Mononuclear cell (primary cell): ENCODE results near the gene ZNF780A. TPM values are rescaled to one million over a fixed set of nuclear protein-coding genes. Genes with fewer than 3 reads are reported as not detected.
"Not testable (repeated sequence)": the region's sequence is repeated elsewhere in the genome, so short reads cannot be mapped to it uniquely, and the experiment has no call there.

Source experiments
- H3K27me3 ChIP-seq: 2 replicates; pipeline ENCODE4 v1.6.0; 2011; ENCODE audit warnings: low read length, control low read depth; ENCODE audit not compliant: insufficient read depth
- H3K4me1 ChIP-seq: 2 replicates; pipeline ENCODE4 v1.5.1; 2011; ENCODE audit warnings: mild to moderate bottlenecking, low read length, control low read depth; ENCODE audit not compliant: insufficient read depth
- H3K4me3 ChIP-seq: 2 replicates; pipeline ENCODE4 v1.5.1; 2011; ENCODE audit warnings: mild to moderate bottlenecking, low read length, moderate library complexity
- H3K9me3 ChIP-seq: 2 replicates; pipeline ENCODE4 v1.5.1; 2011; ENCODE audit warnings: low read depth, mild to moderate bottlenecking, control low read depth, low read length
- total RNA-seq: library from RNA; depleted of rRNA; stranded (reverse); fragments of >200 nt; gene quantifications from one replicate; pipeline ENCODE4 v1.2.3, GENCODE V29; 2012

The ZNF780A gene
- total RNA-seq, result 9.6 TPM

- Histone ChIP-seq H3K4me1 (peaks cover 11% of the 10 kb centered on the region), H3K9me3 (no peaks in the 10 kb centered on the region), H3K4me3 (peak within 1 kb of the TSS; percentile 66), H3K27me3 (no peaks in the 10 kb centered on the region)
Measured at GRCh38 chr19:40090241-40091204, at the start of gene ZNF780A. Gene ZNF780A, minus strand, starts transcription at chr19:40090943. Its CDS starts 6,190 bp downstream, at chr19:40084753.

GRCh38 chr19:40139533-40140287 lies 49.0 kb upstream of the ZNF780A start:
- H3K27me3 ChIP-seq, result no peaks in the 10 kb centered on the region
- H3K4me3 ChIP-seq, result no peak overlapping the region
- no peaks in the 10 kb centered on the region for H3K9me3 ChIP-seq

GRCh38 chr19:40136818-40137217 lies 46.1 kb upstream of the ZNF780A start:
- Histone ChIP-seq H3K4me3 (no peak overlapping the region), H3K27me3 (peaks cover 3% of the 10 kb centered on the region), H3K9me3 (no peaks in the 10 kb centered on the region), H3K4me1 (peaks cover 5% of the 10 kb centered on the region)

More at GRCh38 chr19:40139533-40140287, 49.0 kb upstream of the ZNF780A start:
- peaks cover 31% of the 10 kb centered on the region for H3K4me1 ChIP-seq

GRCh38 chr19:40134866-40135265 lies 44.1 kb upstream of the ZNF780A start:
- H3K4me1 ChIP-seq, result no peaks in the 10 kb centered on the region
- no peak overlapping the region for H3K4me3 ChIP-seq

GRCh38 chr19:40133491-40133890 lies 42.7 kb upstream of the ZNF780A start:
- H3K4me1 ChIP-seq, result no peaks in the 10 kb centered on the region
- H3K27me3 ChIP-seq, result peaks cover 21% of the 10 kb centered on the region
- no peak overlapping the region for H3K4me3 ChIP-seq
- H3K9me3 ChIP-seq, result peaks cover 6% of the 10 kb centered on the region

More at GRCh38 chr19:40134866-40135265, 44.1 kb upstream of the ZNF780A start:
- Histone ChIP-seq H3K9me3 (peaks cover 6% of the 10 kb centered on the region), H3K27me3 (peaks cover 13% of the 10 kb centered on the region)

- Histone ChIP-seq H3K27me3 (peaks cover 24% of the 10 kb centered on the region), H3K9me3 (peaks cover 6% of the 10 kb centered on the region), H3K4me1 (no peaks in the 10 kb centered on the region), H3K4me3 (no peak overlapping the region)
Measured at GRCh38 chr19:40130013-40130412, 39.3 kb upstream of the ZNF780A start.

GRCh38 chr19:40129425-40129824 lies 38.7 kb upstream of the ZNF780A start:
- Histone ChIP-seq H3K4me3 (no peak overlapping the region), H3K9me3 (peaks cover 6% of the 10 kb centered on the region), H3K27me3 (peaks cover 24% of the 10 kb centered on the region), H3K4me1 (no peaks in the 10 kb centered on the region)

- Histone ChIP-seq H3K9me3 (peaks cover 6% of the 10 kb centered on the region), H3K4me1 (no peaks in the 10 kb centered on the region), H3K27me3 (peaks cover 24% of the 10 kb centered on the region), H3K4me3 (no peak overlapping the region)
Measured at GRCh38 chr19:40128991-40129390, 38.2 kb upstream of the ZNF780A start.

- Histone ChIP-seq H3K4me3 (no peak overlapping the region), H3K4me1 (no peaks in the 10 kb centered on the region), H3K27me3 (no peaks in the 10 kb centered on the region), H3K9me3 (no peaks in the 10 kb centered on the region)
Measured at GRCh38 chr19:40119380-40119779, 28.6 kb upstream of the ZNF780A start.

- H3K4me1 ChIP-seq, H3K27me3 ChIP-seq, H3K9me3 ChIP-seq, H3K4me3 ChIP-seq: not testable (repeated sequence)
Measured at GRCh38 chr19:40118638-40119037, 27.9 kb upstream of the ZNF780A start.

- no peaks in the 10 kb centered on the region for H3K27me3 ChIP-seq
- no peaks in the 10 kb centered on the region for H3K4me1 ChIP-seq
- H3K4me3 ChIP-seq, result no peak overlapping the region
- H3K9me3 ChIP-seq, result no peaks in the 10 kb centered on the region
Measured at GRCh38 chr19:40116075-40116474, 25.3 kb upstream of the ZNF780A start.

- H3K4me1 ChIP-seq, H3K27me3 ChIP-seq, H3K9me3 ChIP-seq, H3K4me3 ChIP-seq: not testable (repeated sequence)
Measured at GRCh38 chr19:40114119-40114518, 23.4 kb upstream of the ZNF780A start.

- not testable (repeated sequence) for H3K4me1 ChIP-seq, H3K9me3 ChIP-seq, H3K4me3 ChIP-seq, H3K27me3 ChIP-seq
Measured at GRCh38 chr19:40112271-40112670, 21.5 kb upstream of the ZNF780A start.

GRCh38 chr19:40110570-40110969 lies 19.8 kb upstream of the ZNF780A start:
- H3K9me3 ChIP-seq, result no peaks in the 10 kb centered on the region
- no peak overlapping the region for H3K4me3 ChIP-seq
- H3K27me3 ChIP-seq, result no peaks in the 10 kb centered on the region

GRCh38 chr19:40104754-40105153 lies 14.0 kb upstream of the ZNF780A start:
- Histone ChIP-seq H3K27me3 (no peaks in the 10 kb centered on the region), H3K4me1 (no peaks in the 10 kb centered on the region), H3K9me3 (no peaks in the 10 kb centered on the region), H3K4me3 (no peak overlapping the region)

More at GRCh38 chr19:40110570-40110969, 19.8 kb upstream of the ZNF780A start:
- H3K4me1 ChIP-seq, result no peaks in the 10 kb centered on the region
